ENCODE data around the gene POU2F3. TPM values are rescaled to one million over a fixed set of nuclear protein-coding genes. Genes with fewer than 3 reads are reported as not detected.

POU2F3 gene
- total RNA-seq, 1 donor from 2014 or later: not detected

GRCh38 chr11:120238968-120239620, 846 bp upstream of the POU2F3 start:
- no peaks in the 10 kb centered on the region for H3K9me3 Mint-ChIP-seq (ENCODE audit: low read depth)
- peaks cover 67% of the 10 kb centered on the region for H3K27me3 Mint-ChIP-seq (ENCODE audit: low read depth)
- TF ChIP-seq CTCF (IDR thresholded peaks at IDR 0.05): no peak
- H3K27ac Mint-ChIP-seq (ENCODE audit: unreplicated experiment): no peak overlapping the region
- H3K4me3 Mint-ChIP-seq (ENCODE audit: unreplicated experiment): no peak overlapping the region
- DNase-seq (ENCODE audit: low spot score): no peak
- H3K4me1 Mint-ChIP-seq (ENCODE audit: low read depth): peaks cover 5% of the 10 kb centered on the region
- no peaks in the 10 kb centered on the region for H3K36me3 Mint-ChIP-seq (ENCODE audit: low read depth)

GRCh38 chr11:120240866-120241265, 926 bp downstream of the POU2F3 start:
- TF ChIP-seq CTCF (IDR thresholded peaks at IDR 0.05): no peak
- no peaks in the 10 kb centered on the region for H3K9me3 Mint-ChIP-seq (ENCODE audit: low read depth)
- H3K4me1 Mint-ChIP-seq (ENCODE audit: low read depth): peaks cover 5% of the 10 kb centered on the region
- H3K27ac Mint-ChIP-seq (ENCODE audit: unreplicated experiment): no peak overlapping the region
- no peak for DNase-seq (ENCODE audit: low spot score)
- peaks cover 77% of the 10 kb centered on the region for H3K27me3 Mint-ChIP-seq (ENCODE audit: low read depth)
- H3K4me3 Mint-ChIP-seq (ENCODE audit: unreplicated experiment): no peak overlapping the region
- no peaks in the 10 kb centered on the region for H3K36me3 Mint-ChIP-seq (ENCODE audit: low read depth)

- H3K4me3 Mint-ChIP-seq (ENCODE audit: unreplicated experiment): no peak overlapping the region
- no peak for TF ChIP-seq CTCF (IDR thresholded peaks at IDR 0.05)
- H3K27ac Mint-ChIP-seq (ENCODE audit: unreplicated experiment): no peak overlapping the region
- H3K27me3 Mint-ChIP-seq (ENCODE audit: low read depth): peaks cover 80% of the 10 kb centered on the region
- no peak for DNase-seq (ENCODE audit: low spot score)
- H3K36me3 Mint-ChIP-seq (ENCODE audit: low read depth): no peaks in the 10 kb centered on the region
- H3K9me3 Mint-ChIP-seq (ENCODE audit: low read depth): no peaks in the 10 kb centered on the region
- H3K4me1 Mint-ChIP-seq (ENCODE audit: low read depth): peaks cover 5% of the 10 kb centered on the region
These were observed 1.3 kb downstream of the POU2F3 start for GRCh38 chr11:120241277-120241676.

GRCh38 chr11:120243221-120243620, 3.3 kb downstream of the POU2F3 start:
- Mint-ChIP-seq H3K4me1 (ENCODE audit: low read depth) (peaks cover 5% of the 10 kb centered on the region), H3K9me3 (ENCODE audit: low read depth) (no peaks in the 10 kb centered on the region), H3K36me3 (ENCODE audit: low read depth) (no peaks in the 10 kb centered on the region), H3K4me3 (ENCODE audit: unreplicated experiment) (no peak overlapping the region), H3K27ac (ENCODE audit: unreplicated experiment) (no peak overlapping the region), H3K27me3 (ENCODE audit: low read depth) (peaks cover 81% of the 10 kb centered on the region)
- DNase-seq (ENCODE audit: low spot score): peak; percentile 59
- no peak for TF ChIP-seq CTCF (IDR thresholded peaks at IDR 0.05)

GRCh38 chr11:120244476-120245365, 4.8 kb downstream of the POU2F3 start:
- DNase-seq (ENCODE audit: low spot score): peak; percentile 38
- H3K9me3 Mint-ChIP-seq (ENCODE audit: low read depth): no peaks in the 10 kb centered on the region
- H3K27me3 Mint-ChIP-seq (ENCODE audit: low read depth): peaks cover 82% of the 10 kb centered on the region
- H3K36me3 Mint-ChIP-seq (ENCODE audit: low read depth): no peaks in the 10 kb centered on the region
- H3K4me3 Mint-ChIP-seq (ENCODE audit: unreplicated experiment): no peak overlapping the region
- no peak overlapping the region for H3K27ac Mint-ChIP-seq (ENCODE audit: unreplicated experiment)
- H3K4me1 Mint-ChIP-seq (ENCODE audit: low read depth): peaks cover 11% of the 10 kb centered on the region
- TF ChIP-seq CTCF (IDR thresholded peaks at IDR 0.05): no peak
